ENCODE data around the gene ACKR2. TPM values are rescaled to one million over a fixed set of nuclear protein-coding genes. Genes with fewer than 3 reads are reported as not detected.

The ACKR2 gene
- total and polyA plus RNA-seq, 4 donors, result 1.1 to 5.7 (median 3.5) TPM

- Histone ChIP-seq H3K27ac (ENCODE audit: low read depth in 1 of 2, low read length in 1 of 2) (no peak overlapping the region), H3K9ac (ENCODE audit: insufficient read depth in 1 of 2, low read length in 2 of 2) (no peak overlapping the region), H3K36me3 (ENCODE audit: control insufficient read depth in 4 of 4, insufficient read depth in 4 of 4, low read length in 4 of 4) (peaks cover 0 to 9% (median 5%) of the 10 kb centered on the region in 4 donors), H3K4me1 (ENCODE audit: control insufficient read depth in 5 of 5, insufficient read depth in 5 of 5, low read length in 5 of 5) (peaks cover 0 to 8% (median 0%) of the 10 kb centered on the region in 5 donors), H3K4me3 (no peak overlapping the region), H3K27me3 (ENCODE audit: control insufficient read depth in 3 of 3, insufficient read depth in 3 of 3, low read length in 2 of 3) (no peaks in the 10 kb centered on the region), H3K9me3 (ENCODE audit: control insufficient read depth in 4 of 4, insufficient read depth in 3 of 4, low read length in 3 of 4) (no peaks in the 10 kb centered on the region)
- ATAC-seq (ENCODE audit: insufficient read depth, low FRiP score) (no peak), DNase-seq (no peak)
- WGBS, 2 donors, result 82 to 88% methylated on average over 2 of the region's 2 CpGs
- TF ChIP-seq CTCF (IDR thresholded peaks at IDR 0.05; ENCODE audit: control extremely low read depth, extremely low read depth), result no peak
Observed at GRCh38 chr3:42795621-42796181, 13.5 kb upstream of the ACKR2 start.

GRCh38 chr3:42796332-42796885, 12.8 kb upstream of the ACKR2 start:
- no peak for ATAC-seq (ENCODE audit: insufficient read depth, low FRiP score)
- no peak for TF ChIP-seq CTCF (IDR thresholded peaks at IDR 0.05; ENCODE audit: control extremely low read depth, extremely low read depth)
- no peak overlapping the region for H3K9ac ChIP-seq (ENCODE audit: insufficient read depth in 1 of 2, low read length in 2 of 2)
- no peak overlapping the region for H3K4me3 ChIP-seq
- H3K27ac ChIP-seq (ENCODE audit: low read depth in 1 of 2, low read length in 1 of 2), result no peak overlapping the region
- WGBS, 2 donors, result 72 to 87% methylated on average over 4 to 5 of the region's 5 CpGs
- peaks cover 0 to 13% (median 0%) of the 10 kb centered on the region in 5 donors for H3K4me1 ChIP-seq (ENCODE audit: control insufficient read depth in 5 of 5, insufficient read depth in 5 of 5, low read length in 5 of 5)
- no peaks in the 10 kb centered on the region for H3K9me3 ChIP-seq (ENCODE audit: control insufficient read depth in 4 of 4, insufficient read depth in 3 of 4, low read length in 3 of 4)
- H3K36me3 ChIP-seq (ENCODE audit: control insufficient read depth in 4 of 4, insufficient read depth in 4 of 4, low read length in 4 of 4), result peaks cover 0 to 9% (median 5%) of the 10 kb centered on the region in 4 donors
- H3K27me3 ChIP-seq (ENCODE audit: control insufficient read depth in 3 of 3, insufficient read depth in 3 of 3, low read length in 2 of 3), result no peaks in the 10 kb centered on the region
- DNase-seq, result no peak

- no peak overlapping the region for H3K4me3 ChIP-seq
- WGBS, 2 donors, result 82 to 83% methylated on average over 7 of the region's 7 CpGs
- no peak for DNase-seq
Observed at GRCh38 chr3:42799376-42799775, 9.9 kb upstream of the ACKR2 start.

More at GRCh38 chr3:42799376-42799775, 9.9 kb upstream of the ACKR2 start:
- H3K4me1 ChIP-seq (ENCODE audit: control insufficient read depth in 5 of 5, insufficient read depth in 5 of 5, low read length in 5 of 5), result peaks cover 2 to 18% (median 10%) of the 10 kb centered on the region in 5 donors
- no peaks in the 10 kb centered on the region for H3K9me3 ChIP-seq (ENCODE audit: control insufficient read depth in 4 of 4, insufficient read depth in 3 of 4, low read length in 3 of 4)
- no peaks in the 10 kb centered on the region for H3K27me3 ChIP-seq (ENCODE audit: control insufficient read depth in 3 of 3, insufficient read depth in 3 of 3, low read length in 2 of 3)
- H3K9ac ChIP-seq (ENCODE audit: insufficient read depth in 1 of 2, low read length in 2 of 2), result no peak overlapping the region
- no peak for ATAC-seq (ENCODE audit: insufficient read depth, low FRiP score)
- H3K27ac ChIP-seq (ENCODE audit: low read depth in 1 of 2, low read length in 1 of 2), result no peak overlapping the region
- no peaks in the 10 kb centered on the region for H3K36me3 ChIP-seq (ENCODE audit: control insufficient read depth in 4 of 4, insufficient read depth in 4 of 4, low read length in 4 of 4)
- TF ChIP-seq CTCF (IDR thresholded peaks at IDR 0.05; ENCODE audit: control extremely low read depth, extremely low read depth), result no peak

Data from lung (tissue), 12 donors.